ENCODE results near the gene PKD1.
"Not testable (repeated sequence)": the region's sequence is repeated elsewhere in the genome, so short reads cannot be mapped to it uniquely, and the experiment has no call there.

DNA sequence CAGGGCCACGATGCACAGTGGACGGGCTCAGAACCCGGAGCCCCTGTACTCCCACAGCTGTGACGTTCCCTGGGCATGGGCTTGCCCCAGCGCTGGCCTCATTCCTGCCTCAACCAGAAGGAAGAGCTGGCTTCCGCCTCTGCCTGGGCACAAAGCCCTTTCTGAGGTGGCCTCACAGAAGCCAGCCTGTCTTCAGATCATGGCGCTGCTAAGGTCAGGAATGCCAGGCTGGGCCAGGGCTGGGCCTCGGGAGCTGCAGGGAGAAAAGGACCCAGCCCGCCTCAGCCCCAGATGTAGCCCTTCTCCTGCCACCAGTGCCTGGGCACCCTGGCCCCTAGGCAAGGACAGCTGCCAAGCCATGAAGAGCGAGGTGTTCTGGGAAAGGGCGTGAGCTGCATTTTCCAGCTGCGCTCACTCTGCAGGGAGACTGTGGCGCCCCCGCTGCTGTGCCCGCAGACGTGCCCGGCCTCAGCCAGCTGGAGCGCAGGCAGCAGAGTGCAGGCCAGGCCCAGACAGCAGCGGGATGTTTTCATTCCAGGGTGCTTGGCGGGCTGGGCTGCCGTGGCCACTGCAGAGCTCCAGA lies 9.4 kb downstream of the PKD1 start:
- TF ChIP-seq, protein P1, sequence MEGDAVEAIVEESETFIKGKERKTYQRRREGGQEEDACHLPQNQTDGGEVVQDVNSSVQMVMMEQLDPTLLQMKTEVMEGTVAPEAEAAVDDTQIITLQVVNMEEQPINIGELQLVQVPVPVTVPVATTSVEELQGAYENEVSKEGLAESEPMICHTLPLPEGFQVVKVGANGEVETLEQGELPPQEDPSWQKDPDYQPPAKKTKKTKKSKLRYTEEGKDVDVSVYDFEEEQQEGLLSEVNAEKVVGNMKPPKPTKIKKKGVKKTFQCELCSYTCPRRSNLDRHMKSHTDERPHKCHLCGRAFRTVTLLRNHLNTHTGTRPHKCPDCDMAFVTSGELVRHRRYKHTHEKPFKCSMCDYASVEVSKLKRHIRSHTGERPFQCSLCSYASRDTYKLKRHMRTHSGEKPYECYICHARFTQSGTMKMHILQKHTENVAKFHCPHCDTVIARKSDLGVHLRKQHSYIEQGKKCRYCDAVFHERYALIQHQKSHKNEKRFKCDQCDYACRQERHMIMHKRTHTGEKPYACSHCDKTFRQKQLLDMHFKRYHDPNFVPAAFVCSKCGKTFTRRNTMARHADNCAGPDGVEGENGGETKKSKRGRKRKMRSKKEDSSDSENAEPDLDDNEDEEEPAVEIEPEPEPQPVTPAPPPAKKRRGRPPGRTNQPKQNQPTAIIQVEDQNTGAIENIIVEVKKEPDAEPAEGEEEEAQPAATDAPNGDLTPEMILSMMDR (conservative IDR thresholded peaks at IDR 0.05; ENCODE audit: low read depth, low read length) = not testable (repeated sequence)
- not testable (repeated sequence) for TF ChIP-seq EZH2 (IDR thresholded peaks at IDR 0.05; ENCODE audit: low read length, unreplicated experiment)
